ENCODE data around the gene VANGL2. TPM values are rescaled to one million over a fixed set of nuclear protein-coding genes. Genes with fewer than 3 reads are reported as not detected.
A peak's percentile ranks its signal among the peaks of the same experiment; 100 is the strongest.

The VANGL2 gene
- total and polyA plus RNA-seq, 2 experiments from 2014 or later = 17.7 to 51.3 TPM

- DNase-seq (ENCODE audit: low spot score) = no peak
- Histone ChIP-seq H3K27ac (ENCODE audit: low read depth) (peak overlapping the region; percentile 45; the same call in 1 of the 2 replicates), H3K9me2 (ENCODE audit: insufficient read depth) (no peaks in the 10 kb centered on the region), H3K4me2 (no peak overlapping the region), H3K4me3 (no peak overlapping the region), H3K36me3 (ENCODE audit: insufficient read depth) (no peaks in the 10 kb centered on the region; the same call in 1 of the 2 replicates), H3K27me3 (ENCODE audit: insufficient read depth) (no peaks in the 10 kb centered on the region), H3K79me2 (replicated peaks; ENCODE audit: insufficient read depth) (peaks cover 62% of the 10 kb centered on the region), H4K20me1 (replicated peaks; ENCODE audit: insufficient read depth) (peaks cover 22% of the 10 kb centered on the region), H3F3A (replicated peaks; ENCODE audit: low read depth) (no peaks in the 10 kb centered on the region), H3K4me1 (ENCODE audit: insufficient read depth) (peaks cover 27% of the 10 kb centered on the region), H2AFZ (no peak overlapping the region)
- no peak for ATAC-seq
- no peaks in the 10 kb centered on the region for H3K9me3 Mint-ChIP-seq
- peaks cover 8% of the 10 kb centered on the region for H3K27me3 Mint-ChIP-seq (ENCODE audit: insufficient read depth, low read depth, poor library complexity)
- H3K27ac Mint-ChIP-seq = peak overlapping the region; percentile 13
- H3K36me3 Mint-ChIP-seq (ENCODE audit: low read depth) = peaks cover 23% of the 10 kb centered on the region
- no peak for TF ChIP-seq JUNB (IDR thresholded peaks at IDR 0.05; ENCODE audit: unreplicated experiment)
- no peak for TF ChIP-seq EZH2phosphoT487 (IDR thresholded peaks at IDR 0.05; ENCODE audit: unreplicated experiment)
- no peak for TF ChIP-seq ZNF114 (CRISPR knock-in tag; IDR thresholded peaks at IDR 0.05)
- TF ChIP-seq EZH2 (IDR thresholded peaks at IDR 0.05; ENCODE audit: low read depth, unreplicated experiment) = no peak
- TF ChIP-seq ZNF331 (CRISPR knock-in tag; IDR thresholded peaks at IDR 0.05; ENCODE audit: low read depth) = no peak
- no peak for TF ChIP-seq POLR2AphosphoS5 (IDR thresholded peaks at IDR 0.05; ENCODE audit: low read depth)
- TF ChIP-seq STAT1 (IDR thresholded peaks at IDR 0.05; ENCODE audit: unreplicated experiment) = no peak
- no peak for TF ChIP-seq CREB1 (CRISPR knock-in tag; IDR thresholded peaks at IDR 0.05; ENCODE audit: low read depth)
- no peak for TF ChIP-seq NANOG (IDR thresholded peaks at IDR 0.05; ENCODE audit: borderline replicate concordance)
- TF ChIP-seq ZNF462 (CRISPR knock-in tag; IDR thresholded peaks at IDR 0.05) = no peak
- TF ChIP-seq CTCF (conservative IDR thresholded peaks at IDR 0.05; ENCODE audit: low read depth in 2 of 2) = no peak
- TF ChIP-seq REST (IDR thresholded peaks at IDR 0.05; ENCODE audit: unreplicated experiment) = no peak
- no peak for TF ChIP-seq ETS1 (IDR thresholded peaks at IDR 0.05)
- no peak overlapping the region for H3K4me3 Mint-ChIP-seq
- H3K4me1 Mint-ChIP-seq = peaks cover 45% of the 10 kb centered on the region
Measured at GRCh38 chr1:160413716-160414115, 13.4 kb downstream of the VANGL2 start.

All from GM23338 (cell line).